ENCODE measurements around the gene RRP8.

GRCh38 chr11:6570691-6571427, 32.6 kb downstream of the RRP8 start:
- no peak for TF ChIP-seq POLR2A (conservative IDR thresholded peaks at IDR 0.05)
- no peak for TF ChIP-seq ADNP (tag; IDR thresholded peaks at IDR 0.05)
- TF ChIP-seq, protein P1, sequence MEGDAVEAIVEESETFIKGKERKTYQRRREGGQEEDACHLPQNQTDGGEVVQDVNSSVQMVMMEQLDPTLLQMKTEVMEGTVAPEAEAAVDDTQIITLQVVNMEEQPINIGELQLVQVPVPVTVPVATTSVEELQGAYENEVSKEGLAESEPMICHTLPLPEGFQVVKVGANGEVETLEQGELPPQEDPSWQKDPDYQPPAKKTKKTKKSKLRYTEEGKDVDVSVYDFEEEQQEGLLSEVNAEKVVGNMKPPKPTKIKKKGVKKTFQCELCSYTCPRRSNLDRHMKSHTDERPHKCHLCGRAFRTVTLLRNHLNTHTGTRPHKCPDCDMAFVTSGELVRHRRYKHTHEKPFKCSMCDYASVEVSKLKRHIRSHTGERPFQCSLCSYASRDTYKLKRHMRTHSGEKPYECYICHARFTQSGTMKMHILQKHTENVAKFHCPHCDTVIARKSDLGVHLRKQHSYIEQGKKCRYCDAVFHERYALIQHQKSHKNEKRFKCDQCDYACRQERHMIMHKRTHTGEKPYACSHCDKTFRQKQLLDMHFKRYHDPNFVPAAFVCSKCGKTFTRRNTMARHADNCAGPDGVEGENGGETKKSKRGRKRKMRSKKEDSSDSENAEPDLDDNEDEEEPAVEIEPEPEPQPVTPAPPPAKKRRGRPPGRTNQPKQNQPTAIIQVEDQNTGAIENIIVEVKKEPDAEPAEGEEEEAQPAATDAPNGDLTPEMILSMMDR (IDR thresholded peaks at IDR 0.05 in 2 of 3, conservative IDR thresholded peaks at IDR 0.05 in 1 of 3; ENCODE audit: insufficient read depth in 2 of 3, low read depth in 1 of 3, low read length in 3 of 3) = no peak
- TF ChIP-seq RAD21 (CRISPR knock-in tag; conservative IDR thresholded peaks at IDR 0.05 in 1 of 2, IDR thresholded peaks at IDR 0.05 in 1 of 2) = no peak

Measured in K562 (cell line).